ENCODE data around the gene CTDSPL2.
"Not testable (repeated sequence)": the region's sequence is repeated elsewhere in the genome, so short reads cannot be mapped to it uniquely, and the experiment has no call there.

Gene CTDSPL2
- total RNA-seq: 23.3 to 82.5 (median 51.4) reads per million in 18 experiments

- DNase-seq: peak; percentile 98 to 99
These were observed at the start of gene CTDSPL2 for GRCh38 chr15:44426975-44427755. CTDSPL2 (plus strand) TSS chr15:44427629; CDS start chr15:44459015, 31,386 bp downstream.

- peak; percentile 22 to 48 for DNase-seq
These were observed 46.2 kb upstream of the CTDSPL2 start for GRCh38 chr15:44381236-44381635.

- DNase-seq: no peak
These were observed 42.0 kb upstream of the CTDSPL2 start for GRCh38 chr15:44385344-44385942.

- DNase-seq: no peak
These were observed 33.4 kb upstream of the CTDSPL2 start for GRCh38 chr15:44394062-44394461.

GRCh38 chr15:44394562-44394961, 32.9 kb upstream of the CTDSPL2 start:
- DNase-seq: no peak

- DNase-seq: no peak
These were observed 29.6 kb upstream of the CTDSPL2 start for GRCh38 chr15:44397869-44398268.

- no peak for DNase-seq
These were observed 13.4 kb upstream of the CTDSPL2 start for GRCh38 chr15:44414001-44414400.

GRCh38 chr15:44427756-44428724, 611 bp downstream of the CTDSPL2 start:
- DNase-seq: no peak

GRCh38 chr15:44435893-44436667, 8.7 kb downstream of the CTDSPL2 start:
- no peak for DNase-seq

- DNase-seq: no peak
These were observed 11.0 kb downstream of the CTDSPL2 start for GRCh38 chr15:44438402-44438801.

- no peak for DNase-seq
These were observed 13.7 kb downstream of the CTDSPL2 start for GRCh38 chr15:44441095-44441501.

GRCh38 chr15:44443515-44443914, 16.1 kb downstream of the CTDSPL2 start:
- DNase-seq: no peak

- DNase-seq: no peak
These were observed 20.4 kb downstream of the CTDSPL2 start for GRCh38 chr15:44447772-44448376.

GRCh38 chr15:44450172-44450571, 22.7 kb downstream of the CTDSPL2 start:
- DNase-seq: no peak

- DNase-seq: not testable (repeated sequence)
These were observed 26.3 kb downstream of the CTDSPL2 start for GRCh38 chr15:44453578-44454283.

GRCh38 chr15:44458429-44458828, 31.0 kb downstream of the CTDSPL2 start:
- DNase-seq: no peak

GRCh38 chr15:44468709-44469385, 41.4 kb downstream of the CTDSPL2 start:
- peak in 1 of 2 donors; percentile 5 for DNase-seq

- DNase-seq: no peak
These were observed 44.5 kb downstream of the CTDSPL2 start for GRCh38 chr15:44471885-44472455.

- DNase-seq: no peak
These were observed 51.9 kb downstream of the CTDSPL2 start for GRCh38 chr15:44479343-44479742.

- DNase-seq: no peak
These were observed 54.7 kb downstream of the CTDSPL2 start for GRCh38 chr15:44482090-44482489.
